CD14-positive monocyte (primary cell): Measurements from ENCODE around the gene CREB1. TPM values are rescaled to one million over a fixed set of nuclear protein-coding genes. Genes with fewer than 3 reads are reported as not detected.

Experiments used
- DNase-seq, 3 donors: peaks; one replicate each; pipeline ENCODE4 v3.0.0-alpha.2; 2011 to 2022
- H2AFZ ChIP-seq: 2 replicates; pipeline ENCODE4 v1.6.0; 2012; ENCODE audit warnings: mild to moderate bottlenecking, low read depth, low read length, inconsistent platforms; ENCODE audit not compliant: insufficient read depth, poor library complexity, severe bottlenecking
- H3K27ac ChIP-seq, 2 donors: 1 replicate in 1 of 2; 2 replicates in 1 of 2; pipeline ENCODE4 v1.5.1; 2012 to 2013; ENCODE audit warnings: low read length in 2 of 2, control low read depth in 1 of 2, inconsistent platforms in 1 of 2, low read depth in 1 of 2, mild to moderate bottlenecking in 1 of 2
- H3K27me3 ChIP-seq, 2 donors: one replicate each; pipeline versions ENCODE4 v1.6.0 to v1.6.1; 2011 to 2013; ENCODE audit warnings: low read length in 2 of 2; ENCODE audit not compliant: control insufficient read depth in 2 of 2, insufficient read depth in 2 of 2
- H3K36me3 ChIP-seq, 2 donors: replicated peaks in 1 of 2; 1 replicate in 1 of 2; 2 replicates in 1 of 2; pipeline versions ENCODE4 v1.5.1 to v1.6.1; 2012 to 2013; ENCODE audit warnings: low read length in 2 of 2, control low read depth in 1 of 2, inconsistent platforms in 1 of 2, mild to moderate bottlenecking in 1 of 2; ENCODE audit not compliant: insufficient read depth in 2 of 2, control insufficient read depth in 1 of 2
- H3K4me1 ChIP-seq, 2 donors: 1 replicate in 1 of 2; 2 replicates in 1 of 2; pipeline versions ENCODE4 v1.5.1 to v1.6.1; 2012 to 2013; ENCODE audit warnings: low read length in 2 of 2, control low read depth in 1 of 2, inconsistent platforms in 1 of 2, mild to moderate bottlenecking in 1 of 2, moderate library complexity in 1 of 2; ENCODE audit not compliant: insufficient read depth in 2 of 2, control insufficient read depth in 1 of 2
- H3K4me2 ChIP-seq: replicated peaks from 2 replicates; pipeline ENCODE3; 2012; ENCODE audit warnings: low read length, moderate library complexity, mild to moderate bottlenecking; ENCODE audit not compliant: poor library complexity, severe bottlenecking; ENCODE audit errors: extremely low read depth
- H3K4me3 ChIP-seq, 3 experiments: fragments of 200-600 bp in 1 of 3; sonication (generic) in 1 of 3; replicated peaks in 1 of 3; 1 replicate in 2 of 3; 2 replicates in 1 of 3; pipeline ENCODE4 v1.5.1; 2011 to 2013; ENCODE audit warnings: low read length in 3 of 3, mild to moderate bottlenecking in 3 of 3, control low read depth in 2 of 3, low read depth in 2 of 3, inconsistent platforms in 1 of 3, moderate library complexity in 1 of 3
- H3K79me2 ChIP-seq: 2 replicates; pipeline ENCODE4 v1.6.0; 2012; ENCODE audit warnings: mild to moderate bottlenecking, control low read depth, inconsistent platforms, low read length, moderate library complexity; ENCODE audit not compliant: insufficient read depth
- H3K9ac ChIP-seq: 2 replicates; pipeline ENCODE4 v1.6.0; 2017; ENCODE audit warnings: low read length, mild to moderate bottlenecking; ENCODE audit not compliant: insufficient read depth, poor library complexity, severe bottlenecking
- H3K9me3 ChIP-seq, 2 donors: replicated peaks in 1 of 2; 1 replicate in 1 of 2; 2 replicates in 1 of 2; pipeline versions ENCODE4 v1.5.1 to v1.6.1; 2012 to 2013; ENCODE audit warnings: low read length in 2 of 2, control low read depth in 1 of 2; ENCODE audit not compliant: control insufficient read depth in 1 of 2, insufficient read depth in 1 of 2
- H4K20me1 ChIP-seq: 2 replicates; pipeline ENCODE4 v1.6.0; 2012; ENCODE audit warnings: mild to moderate bottlenecking, low read length, control low read depth, moderate library complexity; ENCODE audit not compliant: insufficient read depth
- H3K27ac Mint-ChIP-seq, 7 donors: one replicate each; pipeline ENCODE4 v1.8.0; 2020; ENCODE audit warnings: mild to moderate bottlenecking in 7 of 7, mixed read lengths in 7 of 7, moderate library complexity in 6 of 7, inconsistent platforms in 2 of 7
- H3K27me3 Mint-ChIP-seq, 3 donors: one replicate each; pipeline ENCODE4 v1.8.0; 2021 to 2022; ENCODE audit warnings: low read depth in 3 of 3, mild to moderate bottlenecking in 3 of 3, mixed read lengths in 3 of 3, moderate library complexity in 3 of 3, inconsistent platforms in 1 of 3
- H3K36me3 Mint-ChIP-seq, 2 donors: one replicate each; pipeline ENCODE4 v1.8.0; 2020; ENCODE audit warnings: mixed read lengths in 2 of 2, inconsistent platforms in 1 of 2, mild to moderate bottlenecking in 1 of 2
- H3K4me1 Mint-ChIP-seq: one replicate; pipeline ENCODE4 v1.8.0; 2020; ENCODE audit warnings: mild to moderate bottlenecking, mixed read lengths
- H3K4me3 Mint-ChIP-seq, 2 donors: one replicate each; pipeline ENCODE4 v1.8.0; 2020; ENCODE audit warnings: mild to moderate bottlenecking in 2 of 2, mixed read lengths in 2 of 2, moderate library complexity in 1 of 2
- H3K9me3 Mint-ChIP-seq, 7 donors: one replicate each; pipeline ENCODE4 v1.8.0; 2020 to 2022; ENCODE audit warnings: mixed read lengths in 7 of 7, mild to moderate bottlenecking in 6 of 7, moderate library complexity in 6 of 7, inconsistent platforms in 2 of 7
- WGBS: methylation state at CpG from one replicate; pipeline ENCODE4 v1.1.5; 2013; ENCODE audit warnings: missing lambda C conversion rate; ENCODE audit not compliant: insufficient coverage; 5-methylcytosine and 5-hydroxymethylcytosine counted together
- intact Hi-C, 2 donors: fragments of 100-400 bp; cut with micrococcal nuclease; formaldehyde crosslinking; loops; one replicate each; pipeline versions ENCODE4 v1.15.0 to v1.15.1; 2023
- polyA plus RNA-seq, 3 donors: library from polyadenylated mRNA; depleted of rRNA in 1 of 3; unstranded in 2 of 3; stranded (reverse) in 1 of 3; fragments of 300-500 nt in 2 of 3; fragments of >200 nt in 1 of 3; fragmentation: Illumina TruSeq in 2 of 3; gene quantifications; 1 replicate in 2 of 3; 2 replicates in 1 of 3; pipeline ENCODE4 v1.2.3, GENCODE V29; 2012 to 2021
- TF ChIP-seq, protein P1 (sequence below): fragments of 200-600 bp; IDR thresholded peaks from one replicate; pipeline ENCODE4 v1.8.0; 2022; ENCODE audit warnings: antibody characterized with exemption, mild to moderate bottlenecking

CREB1 gene
- polyA plus RNA-seq, 3 donors = 43.3 to 60.5 (median 55.2) TPM

GRCh38 chr2:207510148-207510547 lies 19.6 kb upstream of the CREB1 start:
- H3K4me1 Mint-ChIP-seq = peaks cover 29% of the 10 kb centered on the region
- no CpG with 5 or more reads among the region's 1 CpG for WGBS
- H4K20me1 ChIP-seq = no peaks in the 10 kb centered on the region

DNA sequence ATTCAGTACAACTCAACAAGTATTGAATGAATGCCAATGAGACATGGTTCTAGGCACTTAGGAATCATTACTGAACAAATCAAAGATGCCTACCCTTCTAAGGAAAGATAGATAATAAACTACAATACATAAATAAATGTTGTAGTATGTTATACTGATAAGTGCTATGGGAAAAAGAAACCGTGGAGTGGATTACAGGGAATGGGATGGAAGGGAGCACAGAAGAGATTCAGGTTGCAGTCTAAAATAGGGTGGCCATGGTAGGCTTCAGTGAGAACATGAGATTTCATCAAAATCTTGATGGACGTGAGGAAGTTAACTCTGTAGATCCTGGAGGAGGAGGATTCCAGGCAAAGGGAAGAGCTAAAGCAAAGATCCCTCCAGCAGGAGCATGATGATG lies 17.9 kb upstream of the CREB1 start:
- Histone ChIP-seq H3K4me3 (no peak overlapping the region), H3K27ac (no peak overlapping the region), H3K9ac (no peak overlapping the region), H3K79me2 (no peaks in the 10 kb centered on the region), H3K27me3 (no peaks in the 10 kb centered on the region), H3K36me3 (no peaks in the 10 kb centered on the region), H3K4me2 (no peak overlapping the region), H3K9me3 (no peaks in the 10 kb centered on the region), H2AFZ (no peak overlapping the region), H4K20me1 (no peaks in the 10 kb centered on the region), H3K4me1 (peaks cover 9 to 10% of the 10 kb centered on the region in 2 donors)
- no peak for DNase-seq
- peaks cover 13% of the 10 kb centered on the region for H3K4me1 Mint-ChIP-seq
- H3K36me3 Mint-ChIP-seq = peaks cover 0 to 5% of the 10 kb centered on the region in 2 donors
- H3K4me3 Mint-ChIP-seq = no peak overlapping the region
- peaks cover 0 to 3% (median 0%) of the 10 kb centered on the region in 7 donors for H3K9me3 Mint-ChIP-seq
- no peak overlapping the region for H3K27ac Mint-ChIP-seq
- intact Hi-C loops = no loop called here
- H3K27me3 Mint-ChIP-seq = no peaks in the 10 kb centered on the region
- 100% methylated on average over 2 of the region's 2 CpGs for WGBS
- TF ChIP-seq, protein P1, sequence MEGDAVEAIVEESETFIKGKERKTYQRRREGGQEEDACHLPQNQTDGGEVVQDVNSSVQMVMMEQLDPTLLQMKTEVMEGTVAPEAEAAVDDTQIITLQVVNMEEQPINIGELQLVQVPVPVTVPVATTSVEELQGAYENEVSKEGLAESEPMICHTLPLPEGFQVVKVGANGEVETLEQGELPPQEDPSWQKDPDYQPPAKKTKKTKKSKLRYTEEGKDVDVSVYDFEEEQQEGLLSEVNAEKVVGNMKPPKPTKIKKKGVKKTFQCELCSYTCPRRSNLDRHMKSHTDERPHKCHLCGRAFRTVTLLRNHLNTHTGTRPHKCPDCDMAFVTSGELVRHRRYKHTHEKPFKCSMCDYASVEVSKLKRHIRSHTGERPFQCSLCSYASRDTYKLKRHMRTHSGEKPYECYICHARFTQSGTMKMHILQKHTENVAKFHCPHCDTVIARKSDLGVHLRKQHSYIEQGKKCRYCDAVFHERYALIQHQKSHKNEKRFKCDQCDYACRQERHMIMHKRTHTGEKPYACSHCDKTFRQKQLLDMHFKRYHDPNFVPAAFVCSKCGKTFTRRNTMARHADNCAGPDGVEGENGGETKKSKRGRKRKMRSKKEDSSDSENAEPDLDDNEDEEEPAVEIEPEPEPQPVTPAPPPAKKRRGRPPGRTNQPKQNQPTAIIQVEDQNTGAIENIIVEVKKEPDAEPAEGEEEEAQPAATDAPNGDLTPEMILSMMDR = no peak

More at GRCh38 chr2:207510148-207510547, 19.6 kb upstream of the CREB1 start:
- Mint-ChIP-seq H3K27me3 (peaks cover 0 to 1% (median 0%) of the 10 kb centered on the region in 3 donors), H3K4me3 (no peak overlapping the region), H3K9me3 (peaks cover 0 to 3% (median 0%) of the 10 kb centered on the region in 7 donors), H3K36me3 (peaks cover 0 to 5% of the 10 kb centered on the region in 2 donors), H3K27ac (no peak overlapping the region)
- Histone ChIP-seq H3K9me3 (no peaks in the 10 kb centered on the region), H3K4me3 (no peak overlapping the region), H3K4me2 (no peak overlapping the region), H3K4me1 (peaks cover 16 to 27% of the 10 kb centered on the region in 2 donors), H3K79me2 (no peaks in the 10 kb centered on the region), H3K27me3 (no peaks in the 10 kb centered on the region), H3K36me3 (no peaks in the 10 kb centered on the region), H2AFZ (no peak overlapping the region), H3K27ac (no peak overlapping the region), H3K9ac (no peak overlapping the region)
- TF ChIP-seq, protein P1 = no peak
- intact Hi-C loops = no loop called here
- DNase-seq = no peak
